Islet of Langerhans (tissue), 1 donor: ENCODE measurements around the gene FBLN2.

Source experiments
- FAIRE-seq: peaks from one replicate; lab custom pipeline; 2011; peaks lifted over from hg19 to GRCh38; lab: Jason Lieb, UNC

FBLN2 gene

DNA sequence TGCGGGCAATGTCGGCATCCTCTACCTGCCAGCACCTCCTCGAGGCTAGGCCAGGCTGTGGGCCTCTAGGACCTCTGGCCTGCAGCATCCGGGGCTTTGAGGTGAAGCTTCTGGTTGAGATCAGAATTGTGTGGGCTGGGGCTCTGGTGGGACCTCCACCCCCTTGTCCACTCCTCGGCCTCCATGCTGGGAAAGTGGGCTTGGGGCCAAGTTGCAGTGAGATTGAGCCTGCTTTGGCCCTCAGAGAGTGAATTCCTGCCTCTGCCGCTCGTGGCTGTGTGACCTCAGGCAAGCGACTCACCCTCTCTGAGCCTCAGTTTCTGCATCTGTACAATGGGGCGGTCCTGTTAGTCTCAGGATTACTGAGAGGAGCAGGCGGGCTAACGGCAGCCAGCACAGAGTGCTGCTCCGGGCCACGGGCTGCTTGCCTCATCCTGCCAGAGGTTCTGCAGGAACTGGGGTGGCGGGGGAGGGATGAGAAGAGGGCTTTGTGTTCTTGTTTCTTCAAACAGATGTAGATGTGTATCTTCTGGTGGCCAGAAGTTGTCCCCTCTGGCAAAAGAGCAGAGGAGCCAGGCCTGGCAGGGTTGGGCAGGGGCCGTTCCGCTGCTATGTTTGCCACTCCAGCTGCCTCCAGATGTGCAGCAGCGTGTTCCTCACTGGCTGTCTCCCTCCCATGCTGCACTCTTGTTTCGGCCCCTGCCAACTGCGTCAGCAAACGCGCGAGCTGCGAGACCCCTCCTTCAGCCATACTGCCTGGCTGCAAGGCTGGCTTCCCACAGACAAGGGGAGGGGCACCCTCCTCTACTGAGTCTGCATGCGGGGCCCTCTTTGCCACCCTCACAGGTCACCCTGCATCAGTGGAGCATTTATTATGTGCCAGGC is 33.7 kb downstream of the FBLN2 start:
- no peak for FAIRE-seq

DNA sequence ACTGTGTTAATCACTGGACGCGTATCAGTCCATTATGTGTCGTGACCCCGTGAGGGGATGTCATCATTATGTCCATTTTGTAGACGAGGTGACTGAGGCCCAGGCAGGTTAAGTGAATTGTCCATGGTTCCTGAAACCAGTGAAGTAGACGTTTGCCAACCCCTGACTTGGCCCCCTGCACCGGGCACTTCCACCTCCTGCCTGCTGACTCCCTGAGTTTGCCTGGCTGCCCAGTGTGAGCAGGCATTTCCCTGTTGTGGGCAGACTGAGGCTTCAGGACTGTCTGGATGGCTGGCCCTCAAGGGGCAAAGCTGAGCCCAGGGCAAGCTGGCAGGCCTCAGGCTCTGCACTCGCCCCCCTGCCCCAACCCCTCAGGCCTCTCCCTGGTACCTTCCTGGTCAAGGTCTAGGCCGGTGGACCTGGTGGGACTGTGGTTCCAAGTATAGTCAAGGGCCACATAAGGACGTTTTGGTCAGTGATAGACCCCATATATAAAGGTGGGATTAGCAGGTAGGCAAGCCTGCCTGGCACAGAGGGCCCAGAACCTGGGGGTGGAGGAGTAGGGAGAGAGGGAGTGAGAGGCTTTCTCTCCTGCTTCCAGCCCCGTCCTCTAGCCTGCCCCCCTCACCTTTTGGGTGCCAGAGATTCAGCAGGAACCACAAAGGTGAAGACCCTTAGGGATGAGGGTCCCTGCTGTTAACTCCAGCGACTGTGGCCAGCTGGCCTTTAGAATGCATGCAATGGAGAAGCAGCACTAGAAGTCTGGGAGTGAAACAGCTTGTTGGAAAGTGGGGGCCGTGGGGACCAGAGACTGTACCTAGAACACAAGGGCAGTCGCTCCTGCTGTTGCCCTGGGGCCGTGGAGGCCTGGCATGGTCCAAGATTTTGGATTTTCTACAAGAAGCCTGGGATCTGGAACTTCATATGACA is 34.6 kb downstream of the FBLN2 start:
- no peak for FAIRE-seq

DNA sequence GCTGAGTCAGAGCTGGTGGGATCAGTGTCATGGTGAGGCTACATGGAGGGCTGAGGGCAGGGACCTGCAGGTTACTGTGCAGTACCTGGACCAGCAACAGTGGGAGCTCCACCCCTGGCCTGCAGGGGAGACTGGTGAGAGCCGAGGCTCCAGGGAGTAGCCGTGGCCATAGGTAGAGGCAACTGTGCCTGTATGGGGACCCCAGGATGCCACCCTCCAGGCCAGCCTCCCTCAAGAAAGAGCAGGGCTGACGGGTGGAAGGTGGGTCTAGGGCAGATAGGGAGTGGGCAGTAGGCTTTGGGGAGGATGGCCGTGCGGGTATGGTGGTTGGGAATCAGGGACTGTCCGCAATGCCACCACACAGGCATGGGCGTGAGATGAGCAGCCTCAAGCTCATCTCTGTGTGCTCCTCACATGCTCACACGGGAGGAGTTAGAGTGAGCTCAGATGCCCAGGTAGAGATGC is 35.5 kb downstream of the FBLN2 start:
- FAIRE-seq = no peak

DNA sequence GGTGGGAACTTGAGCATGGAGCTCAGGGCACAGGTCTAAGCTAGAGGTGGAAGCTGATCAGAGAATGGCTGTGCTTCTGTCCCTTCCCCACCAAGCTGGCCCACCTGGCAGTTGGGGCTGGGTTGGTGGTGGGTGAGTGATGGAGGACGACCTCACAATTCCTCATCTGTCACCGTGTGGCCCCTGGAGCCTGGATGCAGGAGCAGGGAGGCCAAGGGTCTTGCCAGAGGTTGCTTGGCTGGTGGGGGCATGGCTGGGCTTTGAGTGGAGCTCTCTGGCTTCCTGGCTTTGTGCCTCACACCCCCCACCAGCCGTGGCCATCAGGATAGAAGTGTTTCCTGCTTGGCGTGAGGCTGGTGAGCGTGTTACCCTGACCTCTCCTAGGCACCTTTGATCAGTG is 36.0 kb downstream of the FBLN2 start:
- no peak for FAIRE-seq

- no peak for FAIRE-seq
Observed at GRCh38 chr3:13587442-13587841, 38.5 kb downstream of the FBLN2 start.

- FAIRE-seq = no peak
Observed at GRCh38 chr3:13588221-13588701, 39.3 kb downstream of the FBLN2 start.

DNA sequence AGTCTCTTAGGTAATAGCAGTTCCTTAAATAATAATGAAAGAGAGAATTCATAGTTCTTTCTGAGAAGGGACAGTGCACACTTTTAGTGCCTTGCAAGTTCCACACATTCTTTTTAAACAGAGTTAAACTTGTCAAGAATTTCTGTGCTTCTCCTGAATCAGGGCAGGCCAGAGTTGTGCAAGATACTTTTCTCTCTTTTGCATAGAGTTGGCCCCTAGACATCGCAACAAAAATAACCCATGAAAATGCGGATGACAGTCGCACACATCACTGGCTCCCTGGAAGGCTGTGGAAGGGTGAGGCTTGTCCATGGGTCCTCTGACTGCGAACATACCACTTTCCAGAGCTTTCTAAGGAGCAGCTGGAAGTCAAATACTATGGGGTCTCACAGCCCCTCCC is 40.1 kb downstream of the FBLN2 start:
- FAIRE-seq = no peak

- FAIRE-seq = no peak
Observed at GRCh38 chr3:13590841-13591520, 42.1 kb downstream of the FBLN2 start.

DNA sequence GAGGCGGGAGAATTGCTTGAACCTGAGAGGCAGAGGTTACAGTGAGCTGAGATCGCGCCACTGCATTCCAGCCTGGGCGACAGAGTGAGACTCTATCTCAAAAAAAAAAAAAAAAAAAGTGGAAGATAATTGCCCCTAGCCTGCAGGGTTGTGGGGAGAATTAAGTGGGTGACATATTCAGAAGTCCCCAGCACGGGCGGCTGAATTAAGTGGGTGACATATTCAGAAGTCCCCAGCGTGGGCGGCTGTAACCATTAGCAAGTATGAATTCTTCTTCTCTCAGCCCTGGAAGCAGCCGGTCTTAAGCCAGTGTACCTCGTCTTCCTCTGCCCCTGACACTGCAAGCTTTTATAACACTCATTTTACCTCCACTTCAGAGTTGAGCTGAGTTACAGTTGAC is 44.7 kb downstream of the FBLN2 start:
- FAIRE-seq = no peak

- FAIRE-seq = no peak
Observed at GRCh38 chr3:13594146-13594545, 45.2 kb downstream of the FBLN2 start.

GRCh38 chr3:13594991-13595421 is 46.1 kb downstream of the FBLN2 start:
- FAIRE-seq = no peak

DNA sequence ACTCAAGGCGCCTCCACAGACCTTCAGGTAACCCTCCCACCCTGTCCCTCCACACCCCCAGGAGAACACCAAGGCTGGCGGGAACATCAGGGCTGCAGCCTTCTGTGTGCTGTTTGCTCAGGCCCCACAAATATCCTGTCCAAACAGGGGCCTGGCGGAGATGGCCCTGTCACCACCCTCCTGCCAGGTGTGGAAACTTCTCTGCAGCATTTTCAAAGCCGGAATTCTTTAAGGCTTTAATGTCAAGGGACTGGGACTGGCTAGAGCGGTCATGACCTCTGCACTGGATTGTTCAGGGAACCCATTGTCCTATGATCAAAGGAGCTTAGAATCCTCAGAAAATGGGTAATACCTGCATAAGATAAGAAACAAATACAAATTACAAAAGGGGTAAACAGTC is 46.6 kb downstream of the FBLN2 start:
- no peak for FAIRE-seq

GRCh38 chr3:13596426-13597205 is 47.7 kb downstream of the FBLN2 start:
- no peak for FAIRE-seq

- FAIRE-seq = no peak
Observed at GRCh38 chr3:13597661-13598060, 48.7 kb downstream of the FBLN2 start.

DNA sequence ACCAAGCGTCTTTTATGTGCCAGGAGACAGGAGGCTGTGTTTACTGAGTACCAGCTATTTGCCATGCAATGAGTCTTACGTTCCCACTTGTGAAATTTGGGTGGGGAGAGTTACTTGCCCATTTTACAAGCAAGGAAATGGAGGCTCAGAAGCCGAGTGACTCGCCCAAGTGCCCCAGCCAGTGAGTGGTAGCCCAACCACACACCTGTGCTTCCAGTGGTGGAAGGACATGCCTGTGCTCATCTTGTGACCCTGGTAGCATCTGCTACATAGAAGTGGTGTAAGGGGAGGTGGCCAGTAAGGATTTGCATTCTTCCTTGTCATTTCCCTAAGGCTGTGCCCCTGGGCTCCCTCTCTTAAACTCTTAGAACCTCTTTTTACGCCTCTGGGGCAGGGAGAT is 49.3 kb downstream of the FBLN2 start:
- FAIRE-seq = no peak

DNA sequence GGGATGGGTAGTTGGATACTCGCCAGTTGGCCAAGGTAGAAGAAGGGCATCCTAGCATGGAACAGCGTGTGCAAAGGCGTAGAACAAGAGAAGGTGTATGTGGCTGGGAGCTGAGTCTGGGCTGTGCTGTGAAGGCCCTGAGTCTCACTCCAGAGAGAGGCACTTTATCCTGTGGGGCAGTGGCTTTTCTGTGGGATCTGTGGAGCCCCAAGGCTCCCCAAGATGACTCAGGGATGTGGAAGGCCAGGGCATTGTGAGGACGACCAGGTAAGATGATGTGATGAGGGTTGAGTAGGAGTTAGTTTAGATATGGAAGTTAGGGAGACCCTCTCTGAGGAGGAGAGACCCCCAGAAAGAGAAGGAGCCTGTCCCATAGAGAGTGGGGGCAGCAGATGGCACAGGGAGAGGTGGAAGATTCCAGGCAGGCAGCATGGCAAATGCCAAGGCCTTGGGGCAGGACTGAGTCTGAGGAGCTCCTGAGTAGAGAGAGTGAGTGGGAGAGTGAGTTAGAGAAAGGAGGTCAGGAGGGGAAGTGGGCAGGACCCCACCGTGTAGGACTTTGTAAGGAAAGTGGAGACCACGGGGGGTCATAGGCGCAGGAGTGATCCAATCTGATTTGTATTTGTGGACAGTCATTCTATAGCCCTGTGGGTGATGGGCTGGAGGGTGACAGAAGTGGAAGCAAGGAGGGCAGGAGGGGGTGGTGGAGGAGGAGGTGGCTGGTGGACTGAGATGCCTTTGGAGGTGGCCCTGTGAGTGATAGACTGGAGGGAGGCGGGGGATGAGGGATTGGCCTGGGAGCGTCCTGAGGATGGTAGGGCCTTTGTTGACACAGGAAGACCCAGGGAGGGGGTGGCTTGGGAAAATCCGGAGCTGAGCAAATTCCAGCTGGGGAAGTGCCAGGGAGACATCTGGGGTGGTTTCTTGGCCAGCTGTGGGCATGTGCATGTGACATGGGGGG is 50.3 kb downstream of the FBLN2 start:
- no peak for FAIRE-seq

DNA sequence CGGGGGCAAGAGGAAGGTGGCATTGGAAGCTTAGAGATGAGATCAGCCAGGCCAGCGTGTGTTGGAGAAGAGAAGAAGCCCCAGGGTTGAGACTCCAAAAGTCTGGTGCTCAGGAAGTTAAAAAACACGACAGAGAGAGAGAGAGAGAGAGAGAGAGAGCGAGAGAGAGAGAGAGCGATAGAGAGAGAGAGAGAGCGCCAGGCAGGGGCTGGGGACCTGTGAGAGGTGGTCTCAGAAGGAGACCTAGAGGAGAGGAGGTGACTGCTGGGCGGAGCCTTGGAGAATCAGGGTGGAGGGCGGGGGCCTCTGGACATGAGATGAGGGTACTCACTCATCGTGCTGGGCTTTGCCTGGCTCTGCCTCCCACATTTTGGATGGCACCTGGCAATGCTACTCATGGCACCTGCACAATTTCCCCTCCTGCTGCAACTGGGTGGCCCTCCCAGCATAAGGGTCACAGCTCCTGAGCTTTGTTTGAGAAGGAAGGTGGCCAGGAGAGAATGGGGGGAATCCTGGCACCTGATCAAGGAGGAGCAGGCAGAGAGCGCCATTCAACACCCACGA is 51.0 kb downstream of the FBLN2 start:
- FAIRE-seq = no peak

GRCh38 chr3:13600950-13601691 is 52.2 kb downstream of the FBLN2 start:
- no peak for FAIRE-seq

DNA sequence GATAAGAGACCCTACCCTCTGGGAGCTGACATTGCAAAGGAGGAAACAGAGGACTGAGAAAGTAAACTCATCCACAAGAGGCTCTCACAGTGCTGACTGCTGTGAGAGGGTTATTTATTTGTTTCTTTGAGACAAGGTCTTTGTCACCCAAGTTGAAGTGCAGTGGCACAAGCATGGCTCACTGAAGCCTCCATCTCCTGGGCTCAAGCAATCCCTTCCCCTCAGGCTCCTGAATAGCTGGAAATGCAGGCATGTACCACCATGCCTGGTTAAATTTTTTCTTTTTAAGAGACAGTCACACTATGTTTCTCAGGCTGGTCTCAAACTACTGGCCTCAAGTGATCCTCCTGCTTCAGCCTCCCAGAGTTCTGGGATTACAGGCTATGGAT is 52.8 kb downstream of the FBLN2 start:
- no peak for FAIRE-seq
